Keratinocyte (primary cell): Measurements from ENCODE around the gene RAB7B. TPM values are rescaled to one million over a fixed set of nuclear protein-coding genes. Genes with fewer than 3 reads are reported as not detected.

Source experiments
- DNase-seq: peaks from one replicate; pipeline ENCODE4 v3.0.0-alpha.2; 2011; ENCODE audit warnings: low read depth, missing footprints, low spot score
- FAIRE-seq: peaks from 2 replicates; lab custom pipeline; 2011; peaks lifted over from hg19 to GRCh38; lab: Jason Lieb, UNC
- H2AFZ ChIP-seq: 2 replicates; pipeline ENCODE4 v1.6.0; 2012; ENCODE audit warnings: low read length, control low read depth, inconsistent platforms; ENCODE audit not compliant: control insufficient read depth
- H3K27ac ChIP-seq: 2 replicates; pipeline ENCODE4 v1.5.1; 2011; ENCODE audit warnings: low read length; ENCODE audit not compliant: control insufficient read depth, insufficient read depth
- H3K27me3 ChIP-seq: 3 replicates; pipeline ENCODE4 v1.6.0; 2011; ENCODE audit warnings: low read length; ENCODE audit not compliant: control insufficient read depth, insufficient read depth; ENCODE audit errors: extremely low read depth
- H3K36me3 ChIP-seq, 2 experiments: 2 replicates in 1 of 2; 3 replicates in 1 of 2; pipeline ENCODE4 v1.5.1; 2011; ENCODE audit warnings: low read length in 2 of 2, mild to moderate bottlenecking in 1 of 2; ENCODE audit not compliant: control insufficient read depth in 2 of 2, insufficient read depth in 2 of 2; ENCODE audit errors: extremely low read depth in 1 of 2
- H3K4me1 ChIP-seq: 3 replicates; pipeline ENCODE4 v1.5.1; 2011; ENCODE audit warnings: low read length; ENCODE audit not compliant: control insufficient read depth, insufficient read depth; ENCODE audit errors: extremely low read depth
- H3K4me2 ChIP-seq: 3 replicates; pipeline ENCODE4 v1.6.0; 2011; ENCODE audit warnings: low read depth, low read length; ENCODE audit not compliant: control insufficient read depth, insufficient read depth; ENCODE audit errors: extremely low read depth
- H3K4me3 ChIP-seq, 3 experiments: fragments of 200-600 bp in 1 of 3; sonication (generic) in 1 of 3; 2 replicates in 2 of 3; 3 replicates in 1 of 3; pipeline ENCODE4 v1.5.1; 2011 to 2016; ENCODE audit warnings: low read length in 3 of 3, mild to moderate bottlenecking in 3 of 3, control low read depth in 2 of 3, inconsistent platforms in 1 of 3, low read depth in 1 of 3, mixed read lengths in 1 of 3, mixed run types in 1 of 3, moderate library complexity in 1 of 3; ENCODE audit not compliant: control insufficient read depth in 2 of 3, insufficient read depth in 2 of 3; ENCODE audit errors: extremely low read depth in 1 of 3
- H3K79me2 ChIP-seq: 2 replicates; pipeline ENCODE4 v1.6.0; 2012; ENCODE audit warnings: low read length; ENCODE audit not compliant: control insufficient read depth, insufficient read depth
- H3K9ac ChIP-seq: 3 replicates; pipeline ENCODE4 v1.6.0; 2011; ENCODE audit warnings: low read length; ENCODE audit not compliant: control insufficient read depth, insufficient read depth; ENCODE audit errors: extremely low read depth
- H3K9me1 ChIP-seq: 3 replicates; pipeline ENCODE4 v1.6.0; 2011; ENCODE audit warnings: low read length; ENCODE audit not compliant: control insufficient read depth, insufficient read depth; ENCODE audit errors: extremely low read depth
- H3K9me3 ChIP-seq: 2 replicates; pipeline ENCODE4 v1.5.1; 2012; ENCODE audit warnings: low read depth, low read length; ENCODE audit not compliant: control insufficient read depth
- H4K20me1 ChIP-seq: 3 replicates; pipeline ENCODE4 v1.6.0; 2011; ENCODE audit warnings: low read length; ENCODE audit not compliant: control insufficient read depth, insufficient read depth; ENCODE audit errors: extremely low read depth
- CTCF ChIP-seq, 3 experiments: IDR thresholded peaks in 1 of 3; conservative IDR thresholded peaks in 1 of 3; optimal IDR thresholded peaks in 1 of 3; 2 replicates in 2 of 3; 3 replicates in 1 of 3; pipeline versions ENCODE3 to v1.5.1; 2011; ENCODE audit warnings: low read length in 3 of 3, mild to moderate bottlenecking in 3 of 3, moderate library complexity in 2 of 3, control low read depth in 1 of 3, inconsistent platforms in 1 of 3; ENCODE audit not compliant: insufficient read depth in 2 of 3; ENCODE audit errors: extremely low read depth in 1 of 3
- EZH2 ChIP-seq: IDR thresholded peaks from one replicate; pipeline ENCODE4 v1.6.1; 2012; ENCODE audit warnings: inconsistent platforms, mild to moderate bottlenecking, low read length, moderate library complexity
- dilution Hi-C: fragments of 300-500 bp; cut with MboI; formaldehyde crosslinking; loops from one replicate; pipeline ENCODE4 v1.7.0; 2020; ENCODE audit warnings: low sequenced_read_pairs; ENCODE audit not compliant: extremely low pct_ligation_motif_present
- polyA plus RNA-seq, 5 experiments: library from polyadenylated mRNA; depleted of rRNA in 3 of 5; stranded (reverse) in 3 of 5; stranded (forward) in 1 of 5; unstranded in 1 of 5; fragments of >200 nt; gene quantifications; 1 replicate in 1 of 5; 2 replicates in 3 of 5; 3 replicates in 1 of 5; pipeline versions ENCODE4 v1.2.1 to v1.2.3, GENCODE V29; 2011 to 2012; ENCODE audit warnings: missing spikeins in 2 of 5, low read depth in 1 of 5, low replicate concordance in 1 of 5

The RAB7B gene
- polyA plus RNA-seq, 1 donor (not counting 4 experiments of a cell fraction or from before 2014, with no cell fraction given): 47.8 TPM

- Histone ChIP-seq H3K27me3 (no peaks in the 10 kb centered on the region), H3K4me3 (no peak overlapping the region), H3K9me3 (no peaks in the 10 kb centered on the region), H3K27ac (no peak overlapping the region), H3K4me1 (peaks cover 26% of the 10 kb centered on the region), H3K36me3 (no peaks in the 10 kb centered on the region), H3K9me1 (no peaks in the 10 kb centered on the region), H2AFZ (peak overlapping the region; percentile 38), H4K20me1 (no peaks in the 10 kb centered on the region), H3K4me2 (peak overlapping the region; percentile 65), H3K9ac (no peak overlapping the region), H3K79me2 (no peaks in the 10 kb centered on the region)
- FAIRE-seq (peak; percentile 88), DNase-seq (no peak)
- no peak for TF ChIP-seq EZH2
- no peak for TF ChIP-seq CTCF (optimal IDR thresholded peaks at IDR 0.05 in 1 of 3, IDR thresholded peaks at IDR 0.05 in 1 of 3, conservative IDR thresholded peaks at IDR 0.05 in 1 of 3; ENCODE audit: extremely low read depth in 1 of 3, insufficient read depth in 2 of 3, low read length in 3 of 3)
- dilution Hi-C loops: no loop called here
These were observed 18.6 kb upstream of the RAB7B start for GRCh38 chr1:206021626-206022365.

- TF ChIP-seq CTCF (optimal IDR thresholded peaks at IDR 0.05 in 1 of 3, IDR thresholded peaks at IDR 0.05 in 1 of 3, conservative IDR thresholded peaks at IDR 0.05 in 1 of 3; ENCODE audit: extremely low read depth in 1 of 3, insufficient read depth in 2 of 3, low read length in 3 of 3): no peak
- no peak for TF ChIP-seq EZH2
- Histone ChIP-seq H3K4me1 (peaks cover 26% of the 10 kb centered on the region), H3K9ac (no peak overlapping the region), H3K27ac (no peak overlapping the region), H3K79me2 (no peaks in the 10 kb centered on the region), H3K36me3 (no peaks in the 10 kb centered on the region), H3K9me1 (no peaks in the 10 kb centered on the region), H4K20me1 (no peaks in the 10 kb centered on the region), H3K27me3 (no peaks in the 10 kb centered on the region), H2AFZ (peak overlapping the region; percentile 38), H3K9me3 (no peaks in the 10 kb centered on the region), H3K4me3 (no peak overlapping the region), H3K4me2 (peak overlapping the region; percentile 65)
- FAIRE-seq (peak; percentile 49), DNase-seq (no peak)
- dilution Hi-C loops: no loop called here
These were observed 17.9 kb upstream of the RAB7B start for GRCh38 chr1:206021008-206021625.
